B cell (primary cell): ENCODE data around the gene SYCE3. TPM values are rescaled to one million over a fixed set of nuclear protein-coding genes. Genes with fewer than 3 reads are reported as not detected.

Experiments
- ATAC-seq: fragments of 200-7000 bp; cut with Tn5 transposase; one replicate; pipeline ENCODE4 v1.10.0; 2021; ENCODE audit warnings: low read depth, mild to moderate bottlenecking, moderate number of reproducible peaks, moderate library complexity
- CTCF ChIA-PET: fragments of 350-600 bp; sonication (Branson Sonifier 250); formaldehyde crosslinking; loops from one replicate; lab custom pipeline; 2021; ENCODE audit warnings: antibody characterized with exemption, inconsistent platforms; lab: Charles Lee
- POLR2A ChIA-PET: fragments of 350-600 bp; sonication (Branson Sonifier 250); formaldehyde crosslinking; loops from one replicate; lab custom pipeline; 2021; ENCODE audit warnings: antibody characterized with exemption; lab: Charles Lee
- DNase-seq: peaks from one replicate; pipeline ENCODE4 v3.0.0; 2013
- H2AFZ ChIP-seq: 2 replicates; pipeline ENCODE4 v1.6.1; 2012; ENCODE audit warnings: mild to moderate bottlenecking, low read depth, low read length; ENCODE audit not compliant: insufficient read depth, poor library complexity, severe bottlenecking
- H3K27ac ChIP-seq, 2 donors: 1 replicate in 1 of 2; 2 replicates in 1 of 2; pipeline ENCODE4 v1.5.1; 2012 to 2013; ENCODE audit warnings: low read length in 2 of 2, mild to moderate bottlenecking in 2 of 2, moderate library complexity in 1 of 2
- H3K27me3 ChIP-seq, 4 experiments: fragments of 200-600 bp in 1 of 4; sonication (generic) in 1 of 4; replicated peaks in 1 of 4; 1 replicate in 2 of 4; 2 replicates in 2 of 4; pipeline versions ENCODE4 v1.6.1 to v1.7.0; 2013 to 2016; ENCODE audit warnings: low read length in 3 of 4, mild to moderate bottlenecking in 2 of 4, mixed read lengths in 1 of 4, moderate library complexity in 1 of 4; ENCODE audit not compliant: insufficient read depth in 4 of 4, control insufficient read depth in 3 of 4; ENCODE audit errors: control extremely low read depth in 1 of 4
- H3K36me3 ChIP-seq, 2 experiments: replicated peaks in 1 of 2; 1 replicate in 1 of 2; 2 replicates in 1 of 2; pipeline versions ENCODE4 v1.6.1 to v1.7.1; 2013; ENCODE audit warnings: low read length in 1 of 2; ENCODE audit not compliant: insufficient read depth in 2 of 2, control insufficient read depth in 1 of 2; ENCODE audit errors: control extremely low read depth in 1 of 2, extremely low read depth in 1 of 2
- H3K4me1 ChIP-seq, 2 donors: fragments of 200-600 bp in 1 of 2; sonication (generic) in 1 of 2; 1 replicate in 1 of 2; 2 replicates in 1 of 2; pipeline versions ENCODE4 v1.5.1 to v1.6.1; 2013 to 2017; ENCODE audit warnings: low read length in 2 of 2; ENCODE audit not compliant: control insufficient read depth in 2 of 2, insufficient read depth in 2 of 2
- H3K4me2 ChIP-seq: replicated peaks from 2 replicates; pipeline ENCODE3; 2012; ENCODE audit warnings: mild to moderate bottlenecking, low read depth, low read length; ENCODE audit not compliant: poor library complexity, severe bottlenecking
- H3K4me3 ChIP-seq, 5 experiments: fragments of 200-600 bp in 1 of 5; sonication (generic) in 1 of 5; 1 replicate in 3 of 5; 2 replicates in 2 of 5; pipeline versions ENCODE4 v1.5.1 to v1.7.0; 2011 to 2016; ENCODE audit warnings: low read length in 4 of 5, mild to moderate bottlenecking in 4 of 5, low read depth in 2 of 5, control low read depth in 1 of 5, moderate library complexity in 1 of 5; ENCODE audit not compliant: insufficient read depth in 1 of 5; ENCODE audit errors: control extremely low read depth in 1 of 5, extremely low read depth in 1 of 5
- H3K79me2 ChIP-seq: fragments of 200-600 bp; sonication (generic); one replicate; pipeline ENCODE4 v1.6.0; 2016; ENCODE audit warnings: low read length; ENCODE audit not compliant: control insufficient read depth, insufficient read depth
- H3K9ac ChIP-seq: fragments of 200-600 bp; sonication (generic); 2 replicates; pipeline ENCODE4 v1.6.1; 2017; ENCODE audit warnings: mild to moderate bottlenecking, low read length, moderate library complexity
- H3K9me3 ChIP-seq, 3 donors: one replicate each; pipeline versions ENCODE4 v1.6.1 to v1.7.1; 2013; ENCODE audit warnings: low read length in 2 of 3; ENCODE audit not compliant: control insufficient read depth in 2 of 3, insufficient read depth in 1 of 3; ENCODE audit errors: control extremely low read depth in 1 of 3
- H4K20me1 ChIP-seq: 2 replicates; pipeline ENCODE4 v1.6.0; 2012; ENCODE audit warnings: mild to moderate bottlenecking, low read length; ENCODE audit not compliant: insufficient read depth, control insufficient read depth, poor library complexity, severe bottlenecking
- H3K27ac Mint-ChIP-seq: one replicate; pipeline ENCODE4 v1.8.0; 2021; ENCODE audit warnings: mixed read lengths
- H3K27me3 Mint-ChIP-seq: one replicate; pipeline ENCODE4 v1.8.0; 2021; ENCODE audit warnings: mixed read lengths
- H3K4me1 Mint-ChIP-seq: one replicate; pipeline ENCODE4 v1.8.0; 2021; ENCODE audit warnings: mixed read lengths
- H3K4me3 Mint-ChIP-seq: one replicate; pipeline ENCODE4 v1.8.0; 2021; ENCODE audit warnings: mixed read lengths
- H3K9me3 Mint-ChIP-seq: one replicate; pipeline ENCODE4 v1.8.0; 2022; ENCODE audit warnings: mixed read lengths; ENCODE audit not compliant: insufficient read depth
- CTCF ChIP-seq: fragments of 200-600 bp; IDR thresholded peaks from one replicate; pipeline ENCODE4 v1.8.0; 2022; ENCODE audit warnings: antibody characterized with exemption, mild to moderate bottlenecking
- EZH2 ChIP-seq: IDR thresholded peaks from 2 replicates; pipeline ENCODE4 v1.6.1; 2012; ENCODE audit warnings: borderline replicate concordance, low read depth, mild to moderate bottlenecking, moderate library complexity, low read length; ENCODE audit not compliant: insufficient read depth, poor library complexity, severe bottlenecking
- WGBS: methylation state at CpG from one replicate; pipeline ENCODE4 v1.1.5; 2013; ENCODE audit warnings: missing lambda C conversion rate; ENCODE audit not compliant: insufficient coverage; 5-methylcytosine and 5-hydroxymethylcytosine counted together
- intact Hi-C: fragments of 100-400 bp; cut with micrococcal nuclease; formaldehyde crosslinking; loops from one replicate; pipeline ENCODE4 v1.10.0; 2022
- polyA plus RNA-seq: library from polyadenylated mRNA; depleted of rRNA; stranded (reverse); fragments of >200 nt; gene quantifications from 2 replicates; pipeline ENCODE4 v1.2.3, GENCODE V29; 2012
- total RNA-seq, 2 donors: library from RNA; stranded (reverse); fragments of 120-200 nt in 1 of 2; gene quantifications; 1 replicate in 1 of 2; 2 replicates in 1 of 2; pipeline versions ENCODE4 v1.2.3 to v1.2.4, GENCODE V29; 2013 to 2022

The SYCE3 gene
- total and polyA plus RNA-seq, 2 donors (not counting 1 experiment from before 2014, with no cell fraction given) = not detected

GRCh38 chr22:50571264-50572175, 8.8 kb upstream of the SYCE3 start:
- CTCF ChIA-PET = no interaction called here
- no peak overlapping the region for H3K4me3 ChIP-seq
- no peaks in the 10 kb centered on the region for H3K9me3 ChIP-seq
- no peak overlapping the region for H3K9ac ChIP-seq
- intact Hi-C loops = no loop called here
- Mint-ChIP-seq H3K27ac (no peak overlapping the region), H3K4me1 (peaks cover 14% of the 10 kb centered on the region), H3K4me3 (no peak overlapping the region), H3K9me3 (no peaks in the 10 kb centered on the region), H3K27me3 (no peaks in the 10 kb centered on the region)
- no peaks in the 10 kb centered on the region for H4K20me1 ChIP-seq
- no peaks in the 10 kb centered on the region for H3K79me2 ChIP-seq
- 91% methylated on average over 26 of the region's 26 CpGs for WGBS
- H3K4me2 ChIP-seq = no peak overlapping the region
- peaks cover 0 to 23% of the 10 kb centered on the region in 2 experiments for H3K36me3 ChIP-seq
- H2AFZ ChIP-seq = no peak overlapping the region
- H3K4me1 ChIP-seq = peaks cover 0 to 11% of the 10 kb centered on the region in 2 donors
- DNase-seq (no peak), ATAC-seq (no peak)
- POLR2A ChIA-PET = no interaction called here
- H3K27ac ChIP-seq = no peak overlapping the region
- no peaks in the 10 kb centered on the region for H3K27me3 ChIP-seq
- no peak for TF ChIP-seq CTCF
- no peak for TF ChIP-seq EZH2

- Histone ChIP-seq H3K4me2 (no peak overlapping the region), H3K36me3 (peaks cover 0 to 23% of the 10 kb centered on the region in 2 experiments), H3K27ac (no peak overlapping the region), H3K9me3 (no peaks in the 10 kb centered on the region), H3K9ac (no peak overlapping the region), H3K4me3 (no peak overlapping the region), H3K27me3 (no peaks in the 10 kb centered on the region), H4K20me1 (no peaks in the 10 kb centered on the region), H3K79me2 (no peaks in the 10 kb centered on the region), H2AFZ (no peak overlapping the region), H3K4me1 (peaks cover 0 to 11% of the 10 kb centered on the region in 2 donors)
- ChIA-PET POLR2A (no interaction called here), CTCF (no interaction called here)
- 97% methylated on average over 11 of the region's 12 CpGs for WGBS
- Mint-ChIP-seq H3K9me3 (no peaks in the 10 kb centered on the region), H3K4me1 (peaks cover 14% of the 10 kb centered on the region), H3K27ac (no peak overlapping the region), H3K4me3 (no peak overlapping the region), H3K27me3 (no peaks in the 10 kb centered on the region)
- no peak for DNase-seq
- no peak for TF ChIP-seq EZH2
- no peak for TF ChIP-seq CTCF
- intact Hi-C loops = no loop called here
- no peak for ATAC-seq
Observed at GRCh38 chr22:50570861-50571260, 8.1 kb upstream of the SYCE3 start.
